Endothelial cell of umbilical vein (primary cell): ENCODE data around the gene NPVF. TPM values are rescaled to one million over a fixed set of nuclear protein-coding genes. Genes with fewer than 3 reads are reported as not detected.

Source experiments
- BruUV-seq: library from RNA; stranded (reverse); fragments of 400-500 nt; replicated peaks from 2 replicates; lab custom pipeline; 2021; lab: Mats Ljungman, UMichigan
- CTCF ChIA-PET: fragments of 300-600, 350-600 bp; sonication (Branson Sonifier 250); formaldehyde crosslinking; loops from one replicate; lab custom pipeline; 2021; ENCODE audit warnings: antibody characterized with exemption, inconsistent platforms; lab: Charles Lee
- POLR2A ChIA-PET: fragments of 300-600, 350-600 bp; sonication (Branson Sonifier 250); formaldehyde crosslinking; loops from one replicate; lab custom pipeline; 2021; ENCODE audit warnings: antibody characterized with exemption, inconsistent platforms; lab: Charles Lee
- DNase-seq: peaks from one replicate; pipeline ENCODE4 v3.0.0-alpha.2; 2011; ENCODE audit warnings: low read depth, low spot score
- FAIRE-seq: peaks from 2 replicates; lab custom pipeline; 2011; peaks lifted over from hg19 to GRCh38; lab: Jason Lieb, UNC
- H2AFZ ChIP-seq: 2 replicates; pipeline ENCODE4 v1.6.0; 2012; ENCODE audit warnings: low read depth, low read length, control low read depth, inconsistent platforms
- H3K27ac ChIP-seq: 2 replicates; pipeline ENCODE4 v1.5.1; 2011; ENCODE audit warnings: low read depth, mild to moderate bottlenecking, control low read depth, low read length, moderate library complexity; ENCODE audit not compliant: insufficient read depth
- H3K27me3 ChIP-seq, 2 experiments: 2 replicates each; pipeline versions ENCODE4 v1.6.0 to v1.6.1; 2011; ENCODE audit warnings: low read length in 2 of 2, mixed read lengths in 1 of 2; ENCODE audit not compliant: control insufficient read depth in 2 of 2, insufficient read depth in 2 of 2
- H3K36me3 ChIP-seq, 2 experiments: 2 replicates in 1 of 2; 3 replicates in 1 of 2; pipeline ENCODE4 v1.5.1; 2011; ENCODE audit warnings: low read length in 2 of 2, mild to moderate bottlenecking in 1 of 2, moderate library complexity in 1 of 2; ENCODE audit not compliant: control insufficient read depth in 2 of 2, insufficient read depth in 2 of 2; ENCODE audit errors: extremely low read depth in 1 of 2
- H3K4me1 ChIP-seq: 3 replicates; pipeline ENCODE4 v1.5.1; 2011; ENCODE audit warnings: mild to moderate bottlenecking, low read length; ENCODE audit not compliant: control insufficient read depth, insufficient read depth; ENCODE audit errors: extremely low read depth
- H3K4me2 ChIP-seq: 2 replicates; pipeline ENCODE4 v1.6.1; 2011; ENCODE audit warnings: low read length, control low read depth, mixed read lengths; ENCODE audit not compliant: insufficient read depth
- H3K4me3 ChIP-seq, 3 experiments: fragments of 200-600 bp in 1 of 3; sonication (generic), shearing (Covaris generic) in 1 of 3; replicated peaks in 1 of 3; 2 replicates each; pipeline ENCODE4 v1.5.1; 2011 to 2016; ENCODE audit warnings: control low read depth in 3 of 3, low read length in 3 of 3, mild to moderate bottlenecking in 2 of 3, inconsistent platforms in 1 of 3, low read depth in 1 of 3, moderate library complexity in 1 of 3; ENCODE audit not compliant: insufficient read depth in 1 of 3
- H3K79me2 ChIP-seq: 2 replicates; pipeline ENCODE4 v1.6.0; 2012; ENCODE audit warnings: low read length, inconsistent platforms; ENCODE audit not compliant: control insufficient read depth, insufficient read depth
- H3K9ac ChIP-seq: replicated peaks from 2 replicates; pipeline ENCODE3; 2011; ENCODE audit warnings: low read length, control low read depth; ENCODE audit not compliant: insufficient read depth; ENCODE audit errors: extremely low read depth
- H3K9me1 ChIP-seq: replicated peaks from 3 replicates; pipeline ENCODE4 v1.6.0; 2011; ENCODE audit warnings: mild to moderate bottlenecking, low read length; ENCODE audit not compliant: control insufficient read depth, insufficient read depth; ENCODE audit errors: extremely low read depth
- H3K9me3 ChIP-seq: replicated peaks from 2 replicates; pipeline ENCODE4 v1.5.1; 2012; ENCODE audit warnings: low read length, inconsistent platforms; ENCODE audit not compliant: control insufficient read depth, insufficient read depth
- H4K20me1 ChIP-seq: replicated peaks from 2 replicates; pipeline ENCODE3; 2011; ENCODE audit warnings: mild to moderate bottlenecking, low read length; ENCODE audit not compliant: control insufficient read depth, insufficient read depth; ENCODE audit errors: extremely low read depth
- EZH2 ChIP-seq: IDR thresholded peaks from 2 replicates; pipeline ENCODE4 v1.6.1; 2012; ENCODE audit warnings: borderline replicate concordance, low read depth, mild to moderate bottlenecking, moderate library complexity, low read length, inconsistent platforms; ENCODE audit not compliant: severe bottlenecking
- FOS ChIP-seq: IDR thresholded peaks from 2 replicates; pipeline ENCODE4 v1.6.1; 2011; ENCODE audit warnings: mild to moderate bottlenecking, low read length, moderate library complexity, borderline replicate concordance; ENCODE audit not compliant: insufficient read depth
- GATA2 ChIP-seq: IDR thresholded peaks from 2 replicates; pipeline ENCODE4 v1.7.0; 2011; ENCODE audit warnings: low read depth, mild to moderate bottlenecking, moderate library complexity, mixed read lengths, low read length; ENCODE audit not compliant: insufficient read length, insufficient read depth
- JUN ChIP-seq: IDR thresholded peaks from 2 replicates; pipeline ENCODE4 v1.6.1; 2011; ENCODE audit warnings: borderline replicate concordance, low read depth; ENCODE audit not compliant: insufficient read length, insufficient read depth
- MAX ChIP-seq: IDR thresholded peaks from 2 replicates; pipeline ENCODE4 v1.6.1; 2011; ENCODE audit not compliant: insufficient read depth, insufficient read length
- MYC ChIP-seq: IDR thresholded peaks from one replicate; pipeline ENCODE4 v1.6.1; 2011; ENCODE audit warnings: mild to moderate bottlenecking, low read depth, low read length
- POLR2A ChIP-seq: IDR thresholded peaks from 2 replicates; pipeline ENCODE4 v1.6.1; 2012; ENCODE audit warnings: low read depth, mild to moderate bottlenecking, control low read depth, low read length
- POLR2AphosphoS5 ChIP-seq: IDR thresholded peaks from 2 replicates; pipeline ENCODE4 v1.6.1; 2012; ENCODE audit warnings: low read depth, mild to moderate bottlenecking, control low read depth, low read length, moderate library complexity; ENCODE audit not compliant: insufficient read depth
- dilution Hi-C: fragments of 300-500 bp; cut with MboI; formaldehyde crosslinking; loops from one replicate; pipeline ENCODE4 v1.15.0; 2019; ENCODE audit warnings: low sequenced_read_pairs; ENCODE audit not compliant: extremely low pct_ligation_motif_present
- intact Hi-C: fragments of 100-400 bp; cut with micrococcal nuclease; formaldehyde crosslinking; loops from one replicate; pipeline ENCODE4 v1.10.0; 2022
- polyA plus RNA-seq, 4 experiments: library from polyadenylated mRNA; depleted of rRNA in 3 of 4; stranded (reverse) in 3 of 4; unstranded in 1 of 4; fragments of >200 nt; gene quantifications; 2 replicates each; pipeline versions ENCODE4 v1.2.1 to v1.2.3, GENCODE V29; 2011 to 2012; ENCODE audit warnings: missing spikeins in 1 of 4
- total RNA-seq: library from RNA; stranded (reverse); gene quantifications from 2 replicates; pipeline ENCODE4 v1.2.3, GENCODE V29; 2021
- TF ChIP-seq, protein P1 (sequence below), 2 donors: IDR thresholded peaks; 1 replicate in 1 of 2; 2 replicates in 1 of 2; pipeline ENCODE4 v1.5.1; 2011; ENCODE audit warnings: low read length in 2 of 2, mild to moderate bottlenecking in 2 of 2, moderate library complexity in 2 of 2, control low read depth in 1 of 2, inconsistent platforms in 1 of 2, low read depth in 1 of 2; ENCODE audit not compliant: insufficient read depth in 1 of 2; ENCODE audit errors: extremely low read depth in 1 of 2

NPVF gene
- total and polyA plus RNA-seq, 2 donors (not counting 3 experiments of a cell fraction or from before 2014, with no cell fraction given), result not detected

DNA sequence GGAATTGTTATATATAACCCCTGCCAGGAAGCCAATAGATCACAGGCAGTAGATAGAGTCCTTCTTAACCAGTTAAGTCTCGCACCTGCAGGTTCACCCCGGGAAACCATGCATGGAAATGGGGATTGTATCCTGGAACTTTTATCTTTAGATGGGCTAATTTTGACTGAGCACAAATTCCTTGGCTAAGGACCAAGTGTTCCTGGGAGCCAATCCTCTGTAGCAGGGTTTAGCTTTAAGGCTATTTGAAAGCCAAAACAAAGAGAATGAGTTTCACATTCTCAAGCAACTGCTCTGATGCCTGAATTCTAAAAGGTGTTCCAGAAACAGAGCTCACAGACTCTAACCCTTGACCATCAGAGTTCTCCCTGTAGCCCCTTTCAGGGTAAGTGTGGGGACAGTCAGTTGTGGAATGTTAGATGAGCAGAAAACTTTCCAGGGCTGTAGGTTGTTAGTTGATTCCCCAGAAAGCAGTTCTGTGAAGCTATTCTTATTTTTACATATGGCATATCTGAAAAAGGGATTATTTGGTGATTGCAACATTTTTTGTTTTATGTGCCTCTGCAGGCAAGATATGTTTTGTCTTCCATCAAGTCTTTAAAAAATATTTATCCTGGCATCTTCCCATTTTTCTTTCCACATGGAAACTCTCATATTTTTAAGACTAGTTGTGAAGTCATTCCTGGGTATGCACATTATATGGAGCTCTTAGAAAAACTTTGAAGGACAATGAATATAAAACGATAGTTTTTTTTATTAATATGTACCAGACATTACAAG lies 16.2 kb upstream of the NPVF start:
- ChIA-PET CTCF (interaction anchor here (0.8 to 2.1 kb wide), 4 partner anchors 8 to 15 kb away, joined by 3 to 5 read pairs (median 3); no protein-coding TSS in a partner anchor), POLR2A (no interaction called here)
- intact Hi-C loops, result no loop called here
- FAIRE-seq, result no peak
- H4K20me1 ChIP-seq, result no peaks in the 10 kb centered on the region
- dilution Hi-C loops, result no loop called here
- H3K36me3 ChIP-seq, result no peaks in the 10 kb centered on the region
- no peaks in the 10 kb centered on the region for H3K9me3 ChIP-seq
- no peaks in the 10 kb centered on the region for H3K4me1 ChIP-seq
- no peak for DNase-seq
- no peak overlapping the region for H3K9ac ChIP-seq
- no peak overlapping the region for H3K4me2 ChIP-seq
- H3K79me2 ChIP-seq, result no peaks in the 10 kb centered on the region
- H3K9me1 ChIP-seq, result no peaks in the 10 kb centered on the region
- peaks cover 0 to 3% of the 10 kb centered on the region in 2 experiments for H3K27me3 ChIP-seq
- no peak overlapping the region for H3K27ac ChIP-seq
- BruUV-seq, result no TSS peak
- no peak overlapping the region for H2AFZ ChIP-seq
- no peak for TF ChIP-seq POLR2AphosphoS5
- H3K4me3 ChIP-seq, result no peak overlapping the region

- no peak for FAIRE-seq
- dilution Hi-C loops, result no loop called here
Measured at GRCh38 chr7:25242678-25243077, 14.4 kb upstream of the NPVF start.

More at GRCh38 chr7:25242678-25243077, 14.4 kb upstream of the NPVF start:
- Histone ChIP-seq H3K4me2 (no peak overlapping the region), H4K20me1 (no peaks in the 10 kb centered on the region), H3K27ac (no peak overlapping the region), H3K4me1 (no peaks in the 10 kb centered on the region), H3K9ac (no peak overlapping the region), H3K9me3 (no peaks in the 10 kb centered on the region), H2AFZ (no peak overlapping the region), H3K36me3 (no peaks in the 10 kb centered on the region), H3K79me2 (no peaks in the 10 kb centered on the region), H3K9me1 (no peaks in the 10 kb centered on the region), H3K4me3 (no peak overlapping the region), H3K27me3 (peaks cover 0 to 3% of the 10 kb centered on the region in 2 experiments)
- TF ChIP-seq, protein P1, sequence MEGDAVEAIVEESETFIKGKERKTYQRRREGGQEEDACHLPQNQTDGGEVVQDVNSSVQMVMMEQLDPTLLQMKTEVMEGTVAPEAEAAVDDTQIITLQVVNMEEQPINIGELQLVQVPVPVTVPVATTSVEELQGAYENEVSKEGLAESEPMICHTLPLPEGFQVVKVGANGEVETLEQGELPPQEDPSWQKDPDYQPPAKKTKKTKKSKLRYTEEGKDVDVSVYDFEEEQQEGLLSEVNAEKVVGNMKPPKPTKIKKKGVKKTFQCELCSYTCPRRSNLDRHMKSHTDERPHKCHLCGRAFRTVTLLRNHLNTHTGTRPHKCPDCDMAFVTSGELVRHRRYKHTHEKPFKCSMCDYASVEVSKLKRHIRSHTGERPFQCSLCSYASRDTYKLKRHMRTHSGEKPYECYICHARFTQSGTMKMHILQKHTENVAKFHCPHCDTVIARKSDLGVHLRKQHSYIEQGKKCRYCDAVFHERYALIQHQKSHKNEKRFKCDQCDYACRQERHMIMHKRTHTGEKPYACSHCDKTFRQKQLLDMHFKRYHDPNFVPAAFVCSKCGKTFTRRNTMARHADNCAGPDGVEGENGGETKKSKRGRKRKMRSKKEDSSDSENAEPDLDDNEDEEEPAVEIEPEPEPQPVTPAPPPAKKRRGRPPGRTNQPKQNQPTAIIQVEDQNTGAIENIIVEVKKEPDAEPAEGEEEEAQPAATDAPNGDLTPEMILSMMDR (IDR thresholded peaks at IDR 0.05; ENCODE audit: extremely low read depth in 1 of 2, insufficient read depth in 1 of 2, low read depth in 1 of 2, low read length in 2 of 2), result no peak
- TF ChIP-seq JUN (no peak), EZH2 (no peak), GATA2 (no peak), FOS (no peak), MAX (no peak), MYC (no peak), POLR2A (no peak), POLR2AphosphoS5 (no peak)
- CTCF ChIA-PET, result interaction anchor here (0.6 to 2.5 kb wide), 4 partner anchors 12 to 63 kb away, joined by 3 to 10 read pairs (median 4); no protein-coding TSS in a partner anchor
- DNase-seq, result no peak
- no TSS peak for BruUV-seq
- intact Hi-C loops, result no loop called here
- POLR2A ChIA-PET, result no interaction called here
